ENCODE data around the gene GRM5.
"Not testable (repeated sequence)": the region's sequence is repeated elsewhere in the genome, so short reads cannot be mapped to it uniquely, and the experiment has no call there.

GRM5 gene

GRCh38 chr11:88882800-88883199, 183.0 kb downstream of the GRM5 start:
- POLR2A ChIA-PET; H3K4me3 ChIP-seq (ENCODE audit: control insufficient read depth in 1 of 7, extremely low read depth in 1 of 7, insufficient read depth in 4 of 7, low read depth in 2 of 7, low read length in 6 of 7); H3K9me3 ChIP-seq (ENCODE audit: control extremely low read depth in 1 of 5, control insufficient read depth in 4 of 5, insufficient read depth in 2 of 5, low read depth in 1 of 5, low read length in 4 of 5); H3K27ac ChIP-seq (ENCODE audit: insufficient read depth in 1 of 2, low read depth in 1 of 2, low read length in 2 of 2, poor library complexity in 1 of 2, severe bottlenecking in 2 of 2); DNase-seq; H3K36me3 ChIP-seq (ENCODE audit: control insufficient read depth in 4 of 4, insufficient read depth in 4 of 4, low read length in 3 of 4); CTCF ChIA-PET; H3K4me1 ChIP-seq (ENCODE audit: control extremely low read depth in 1 of 4, control insufficient read depth in 4 of 4, insufficient read depth in 4 of 4, low read length in 3 of 4); H3K27me3 ChIP-seq (replicated peaks in 2 of 5; ENCODE audit: control insufficient read depth in 4 of 5, insufficient read depth in 5 of 5, low read length in 4 of 5): not testable (repeated sequence)
- 100% methylated on average over 1 of the region's 3 CpGs for WGBS (ENCODE audit: insufficient coverage)

GRCh38 chr11:88861618-88862017, 204.2 kb downstream of the GRM5 start:
- H3K27me3 ChIP-seq (replicated peaks in 2 of 5; ENCODE audit: control insufficient read depth in 4 of 5, insufficient read depth in 5 of 5, low read length in 4 of 5), result no peaks in the 10 kb centered on the region
- POLR2A ChIA-PET, result no interaction called here
- no peak overlapping the region for H3K27ac ChIP-seq (ENCODE audit: insufficient read depth in 1 of 2, low read depth in 1 of 2, low read length in 2 of 2, poor library complexity in 1 of 2, severe bottlenecking in 2 of 2)
- DNase-seq, result no peak
- H3K9me3 ChIP-seq (ENCODE audit: control extremely low read depth in 1 of 5, control insufficient read depth in 4 of 5, insufficient read depth in 2 of 5, low read depth in 1 of 5, low read length in 4 of 5), result no peaks in the 10 kb centered on the region
- CTCF ChIA-PET, result no interaction called here
- no peaks in the 10 kb centered on the region for H3K36me3 ChIP-seq (ENCODE audit: control insufficient read depth in 4 of 4, insufficient read depth in 4 of 4, low read length in 3 of 4)
- no peaks in the 10 kb centered on the region for H3K4me1 ChIP-seq (ENCODE audit: control extremely low read depth in 1 of 4, control insufficient read depth in 4 of 4, insufficient read depth in 4 of 4, low read length in 3 of 4)
- no peak overlapping the region for H3K4me3 ChIP-seq (ENCODE audit: control insufficient read depth in 1 of 7, extremely low read depth in 1 of 7, insufficient read depth in 4 of 7, low read depth in 2 of 7, low read length in 6 of 7)

GRCh38 chr11:88860431-88860830, 205.4 kb downstream of the GRM5 start:
- H3K27ac ChIP-seq (ENCODE audit: insufficient read depth in 1 of 2, low read depth in 1 of 2, low read length in 2 of 2, poor library complexity in 1 of 2, severe bottlenecking in 2 of 2), result not testable (repeated sequence)

GRCh38 chr11:88853963-88854362, 211.8 kb downstream of the GRM5 start:
- H3K4me1 ChIP-seq (ENCODE audit: control extremely low read depth in 1 of 4, control insufficient read depth in 4 of 4, insufficient read depth in 4 of 4, low read length in 3 of 4); H3K9me3 ChIP-seq (ENCODE audit: control extremely low read depth in 1 of 5, control insufficient read depth in 4 of 5, insufficient read depth in 2 of 5, low read depth in 1 of 5, low read length in 4 of 5); DNase-seq; CTCF ChIA-PET; H3K27me3 ChIP-seq (replicated peaks in 2 of 5; ENCODE audit: control insufficient read depth in 4 of 5, insufficient read depth in 5 of 5, low read length in 4 of 5); H3K27ac ChIP-seq (ENCODE audit: insufficient read depth in 1 of 2, low read depth in 1 of 2, low read length in 2 of 2, poor library complexity in 1 of 2, severe bottlenecking in 2 of 2); POLR2A ChIA-PET; H3K36me3 ChIP-seq (ENCODE audit: control insufficient read depth in 4 of 4, insufficient read depth in 4 of 4, low read length in 3 of 4); H3K4me3 ChIP-seq (ENCODE audit: control insufficient read depth in 1 of 7, extremely low read depth in 1 of 7, insufficient read depth in 4 of 7, low read depth in 2 of 7, low read length in 6 of 7): not testable (repeated sequence)
- WGBS (ENCODE audit: insufficient coverage), result 100% methylated on average over 1 of the region's 2 CpGs

More at GRCh38 chr11:88860431-88860830, 205.4 kb downstream of the GRM5 start:
- H3K27me3 ChIP-seq (replicated peaks in 2 of 5; ENCODE audit: control insufficient read depth in 4 of 5, insufficient read depth in 5 of 5, low read length in 4 of 5); H3K9me3 ChIP-seq (ENCODE audit: control extremely low read depth in 1 of 5, control insufficient read depth in 4 of 5, insufficient read depth in 2 of 5, low read depth in 1 of 5, low read length in 4 of 5); CTCF ChIA-PET; H3K4me1 ChIP-seq (ENCODE audit: control extremely low read depth in 1 of 4, control insufficient read depth in 4 of 4, insufficient read depth in 4 of 4, low read length in 3 of 4); H3K4me3 ChIP-seq (ENCODE audit: control insufficient read depth in 1 of 7, extremely low read depth in 1 of 7, insufficient read depth in 4 of 7, low read depth in 2 of 7, low read length in 6 of 7); DNase-seq; POLR2A ChIA-PET; H3K36me3 ChIP-seq (ENCODE audit: control insufficient read depth in 4 of 4, insufficient read depth in 4 of 4, low read length in 3 of 4): not testable (repeated sequence)
- WGBS (ENCODE audit: insufficient coverage), result 87% methylated on average over 3 of the region's 4 CpGs

GRCh38 chr11:88851547-88851946, 214.2 kb downstream of the GRM5 start:
- DNase-seq; H3K4me1 ChIP-seq (ENCODE audit: control extremely low read depth in 1 of 4, control insufficient read depth in 4 of 4, insufficient read depth in 4 of 4, low read length in 3 of 4); POLR2A ChIA-PET; H3K9me3 ChIP-seq (ENCODE audit: control extremely low read depth in 1 of 5, control insufficient read depth in 4 of 5, insufficient read depth in 2 of 5, low read depth in 1 of 5, low read length in 4 of 5); H3K36me3 ChIP-seq (ENCODE audit: control insufficient read depth in 4 of 4, insufficient read depth in 4 of 4, low read length in 3 of 4); H3K4me3 ChIP-seq (ENCODE audit: control insufficient read depth in 1 of 7, extremely low read depth in 1 of 7, insufficient read depth in 4 of 7, low read depth in 2 of 7, low read length in 6 of 7); CTCF ChIA-PET; H3K27me3 ChIP-seq (replicated peaks in 2 of 5; ENCODE audit: control insufficient read depth in 4 of 5, insufficient read depth in 5 of 5, low read length in 4 of 5); H3K27ac ChIP-seq (ENCODE audit: insufficient read depth in 1 of 2, low read depth in 1 of 2, low read length in 2 of 2, poor library complexity in 1 of 2, severe bottlenecking in 2 of 2): not testable (repeated sequence)

- WGBS (ENCODE audit: insufficient coverage), result 100% methylated on average over 1 of the region's 6 CpGs
- H3K4me1 ChIP-seq (ENCODE audit: control extremely low read depth in 1 of 4, control insufficient read depth in 4 of 4, insufficient read depth in 4 of 4, low read length in 3 of 4); H3K27ac ChIP-seq (ENCODE audit: insufficient read depth in 1 of 2, low read depth in 1 of 2, low read length in 2 of 2, poor library complexity in 1 of 2, severe bottlenecking in 2 of 2); H3K36me3 ChIP-seq (ENCODE audit: control insufficient read depth in 4 of 4, insufficient read depth in 4 of 4, low read length in 3 of 4); CTCF ChIA-PET; H3K27me3 ChIP-seq (replicated peaks in 2 of 5; ENCODE audit: control insufficient read depth in 4 of 5, insufficient read depth in 5 of 5, low read length in 4 of 5); DNase-seq; POLR2A ChIA-PET; H3K4me3 ChIP-seq (ENCODE audit: control insufficient read depth in 1 of 7, extremely low read depth in 1 of 7, insufficient read depth in 4 of 7, low read depth in 2 of 7, low read length in 6 of 7); H3K9me3 ChIP-seq (ENCODE audit: control extremely low read depth in 1 of 5, control insufficient read depth in 4 of 5, insufficient read depth in 2 of 5, low read depth in 1 of 5, low read length in 4 of 5): not testable (repeated sequence)
Measured at GRCh38 chr11:88849773-88850172, 216.0 kb downstream of the GRM5 start.

- ChIA-PET POLR2A (no interaction called here), CTCF (no interaction called here)
- Histone ChIP-seq H3K4me1 (ENCODE audit: control extremely low read depth in 1 of 4, control insufficient read depth in 4 of 4, insufficient read depth in 4 of 4, low read length in 3 of 4) (no peaks in the 10 kb centered on the region), H3K9me3 (ENCODE audit: control extremely low read depth in 1 of 5, control insufficient read depth in 4 of 5, insufficient read depth in 2 of 5, low read depth in 1 of 5, low read length in 4 of 5) (no peaks in the 10 kb centered on the region), H3K27me3 (replicated peaks in 2 of 5; ENCODE audit: control insufficient read depth in 4 of 5, insufficient read depth in 5 of 5, low read length in 4 of 5) (no peaks in the 10 kb centered on the region), H3K27ac (ENCODE audit: insufficient read depth in 1 of 2, low read depth in 1 of 2, low read length in 2 of 2, poor library complexity in 1 of 2, severe bottlenecking in 2 of 2) (no peak overlapping the region), H3K36me3 (ENCODE audit: control insufficient read depth in 4 of 4, insufficient read depth in 4 of 4, low read length in 3 of 4) (no peaks in the 10 kb centered on the region), H3K4me3 (ENCODE audit: control insufficient read depth in 1 of 7, extremely low read depth in 1 of 7, insufficient read depth in 4 of 7, low read depth in 2 of 7, low read length in 6 of 7) (no peak overlapping the region)
- WGBS (ENCODE audit: insufficient coverage), result 100% methylated on average over 1 of the region's 1 CpG
- DNase-seq, result no peak
Measured at GRCh38 chr11:88849368-88849767, 216.4 kb downstream of the GRM5 start.

- H3K4me1 ChIP-seq (ENCODE audit: control extremely low read depth in 1 of 4, control insufficient read depth in 4 of 4, insufficient read depth in 4 of 4, low read length in 3 of 4); CTCF ChIA-PET; H3K36me3 ChIP-seq (ENCODE audit: control insufficient read depth in 4 of 4, insufficient read depth in 4 of 4, low read length in 3 of 4); H3K4me3 ChIP-seq (ENCODE audit: control insufficient read depth in 1 of 7, extremely low read depth in 1 of 7, insufficient read depth in 4 of 7, low read depth in 2 of 7, low read length in 6 of 7); POLR2A ChIA-PET; H3K9me3 ChIP-seq (ENCODE audit: control extremely low read depth in 1 of 5, control insufficient read depth in 4 of 5, insufficient read depth in 2 of 5, low read depth in 1 of 5, low read length in 4 of 5); DNase-seq; H3K27ac ChIP-seq (ENCODE audit: insufficient read depth in 1 of 2, low read depth in 1 of 2, low read length in 2 of 2, poor library complexity in 1 of 2, severe bottlenecking in 2 of 2); H3K27me3 ChIP-seq (replicated peaks in 2 of 5; ENCODE audit: control insufficient read depth in 4 of 5, insufficient read depth in 5 of 5, low read length in 4 of 5): not testable (repeated sequence)
- WGBS (ENCODE audit: insufficient coverage), result no CpG with 5 or more reads among the region's 1 CpG
Measured at GRCh38 chr11:88846266-88846665, 219.5 kb downstream of the GRM5 start.

Measured in common myeloid progenitor, CD34-positive (primary cell).